Hepatocyte (in vitro differentiated cells): ENCODE measurements around the gene MFN2.

Source experiments
- EZH2 ChIP-seq: fragments of 200-600 bp; sonication (generic); IDR thresholded peaks from 2 replicates; pipeline ENCODE4 v1.6.1; 2016; ENCODE audit warnings: antibody characterized with exemption, mild to moderate bottlenecking, borderline replicate concordance
- TF ChIP-seq, protein P1 (sequence below): fragments of 200-600 bp; sonication (generic); IDR thresholded peaks from 2 replicates; pipeline ENCODE4 v1.5.1; 2016; ENCODE audit warnings: antibody characterized with exemption, mild to moderate bottlenecking; ENCODE audit not compliant: poor library complexity

DNA sequence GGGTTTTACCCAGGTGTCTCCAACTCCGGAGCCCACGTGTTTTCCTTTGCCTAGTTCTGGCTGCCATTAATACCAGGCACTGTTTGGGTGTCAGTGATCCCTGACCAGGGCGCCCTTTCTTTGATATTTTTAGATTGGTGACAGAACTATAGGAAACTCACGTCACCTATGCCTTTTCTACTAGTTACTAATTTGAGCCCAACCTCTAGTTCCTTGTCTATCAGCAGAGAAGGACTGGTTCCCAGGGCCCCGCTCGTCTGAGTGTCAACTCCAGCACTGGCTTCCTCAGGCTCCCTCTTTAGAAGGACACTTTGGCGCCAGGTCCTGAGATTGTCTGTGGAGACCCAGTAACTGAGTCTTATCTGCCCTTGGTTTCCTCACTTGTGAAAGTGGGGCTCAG lies 9.4 kb downstream of the MFN2 start:
- TF ChIP-seq, protein P1, sequence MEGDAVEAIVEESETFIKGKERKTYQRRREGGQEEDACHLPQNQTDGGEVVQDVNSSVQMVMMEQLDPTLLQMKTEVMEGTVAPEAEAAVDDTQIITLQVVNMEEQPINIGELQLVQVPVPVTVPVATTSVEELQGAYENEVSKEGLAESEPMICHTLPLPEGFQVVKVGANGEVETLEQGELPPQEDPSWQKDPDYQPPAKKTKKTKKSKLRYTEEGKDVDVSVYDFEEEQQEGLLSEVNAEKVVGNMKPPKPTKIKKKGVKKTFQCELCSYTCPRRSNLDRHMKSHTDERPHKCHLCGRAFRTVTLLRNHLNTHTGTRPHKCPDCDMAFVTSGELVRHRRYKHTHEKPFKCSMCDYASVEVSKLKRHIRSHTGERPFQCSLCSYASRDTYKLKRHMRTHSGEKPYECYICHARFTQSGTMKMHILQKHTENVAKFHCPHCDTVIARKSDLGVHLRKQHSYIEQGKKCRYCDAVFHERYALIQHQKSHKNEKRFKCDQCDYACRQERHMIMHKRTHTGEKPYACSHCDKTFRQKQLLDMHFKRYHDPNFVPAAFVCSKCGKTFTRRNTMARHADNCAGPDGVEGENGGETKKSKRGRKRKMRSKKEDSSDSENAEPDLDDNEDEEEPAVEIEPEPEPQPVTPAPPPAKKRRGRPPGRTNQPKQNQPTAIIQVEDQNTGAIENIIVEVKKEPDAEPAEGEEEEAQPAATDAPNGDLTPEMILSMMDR = no peak
- TF ChIP-seq EZH2 = no peak
